Omental fat pad (tissue), 4 donors: ENCODE data around the gene ATG7. TPM values are rescaled to one million over a fixed set of nuclear protein-coding genes. Genes with fewer than 3 reads are reported as not detected.

Source experiments
- ATAC-seq: fragments of 150-250 bp; one replicate; pipeline ENCODE4 v1.9.1; 2016; ENCODE audit warnings: mild to moderate bottlenecking, moderate library complexity; ENCODE audit not compliant: low FRiP score
- DNase-seq: peaks from one replicate; pipeline ENCODE4 v3.0.0-alpha.2; 2019; ENCODE audit warnings: low spot score
- CTCF ChIP-seq, 3 donors: fragments of 450-650 bp; IDR thresholded peaks; one replicate each; pipeline ENCODE4 v1.5.1; 2016 to 2017; ENCODE audit warnings: antibody characterized with exemption in 3 of 3, mild to moderate bottlenecking in 3 of 3, moderate library complexity in 2 of 3
- total RNA-seq, 4 donors: library from RNA; depleted of rRNA; stranded (reverse); fragments of >200 nt; gene quantifications; one replicate each; pipeline ENCODE4 v1.1.0, GENCODE V29; 2016

ATG7 gene
- total RNA-seq, 4 donors from 2014 or later: 62.9 to 96.7 (median 76.2) TPM

- ATAC-seq: no peak
- no peak for DNase-seq
- no peak for TF ChIP-seq CTCF (IDR thresholded peaks at IDR 0.05)
Measured at GRCh38 chr3:11534793-11535101, 262.6 kb downstream of the ATG7 start.

- DNase-seq: no peak
- no peak for ATAC-seq
- no peak for TF ChIP-seq CTCF (IDR thresholded peaks at IDR 0.05)
Measured at GRCh38 chr3:11535243-11535960, 263.2 kb downstream of the ATG7 start.

GRCh38 chr3:11536132-11536935, 264.1 kb downstream of the ATG7 start:
- DNase-seq (no peak), ATAC-seq (no peak)
- no peak for TF ChIP-seq CTCF (IDR thresholded peaks at IDR 0.05)

GRCh38 chr3:11536936-11537612, 264.9 kb downstream of the ATG7 start:
- ATAC-seq (no peak), DNase-seq (no peak)
- TF ChIP-seq CTCF (IDR thresholded peaks at IDR 0.05): no peak

GRCh38 chr3:11538581-11538980, 266.4 kb downstream of the ATG7 start:
- DNase-seq (no peak), ATAC-seq (no peak)
- TF ChIP-seq CTCF (IDR thresholded peaks at IDR 0.05): no peak

- DNase-seq: no peak
- no peak for TF ChIP-seq CTCF (IDR thresholded peaks at IDR 0.05)
- no peak for ATAC-seq
Measured at GRCh38 chr3:11539218-11539617, 267.0 kb downstream of the ATG7 start.
